Kidney (tissue), 11 donors: Measurements from ENCODE around the gene ZNG1C. TPM values are rescaled to one million over a fixed set of nuclear protein-coding genes. Genes with fewer than 3 reads are reported as not detected.
A peak's percentile ranks its signal among the peaks of the same experiment; 100 is the strongest.
"Not testable (repeated sequence)": the region's sequence is repeated elsewhere in the genome, so short reads cannot be mapped to it uniquely, and the experiment has no call there.

Source experiments
- DNase-seq, 5 donors: peaks; one replicate each; pipeline ENCODE4 v3.0.0-alpha.2; 2013 to 2020
- FAIRE-seq: peaks from 2 replicates; lab custom pipeline; 2012; peaks lifted over from hg19 to GRCh38; lab: Jason Lieb, UNC
- H3K27ac ChIP-seq, 2 donors: one replicate each; pipeline ENCODE4 v1.7.0; 2013; ENCODE audit warnings: low read depth in 2 of 2, low read length in 2 of 2, inconsistent platforms in 1 of 2
- H3K27me3 ChIP-seq: one replicate; pipeline ENCODE4 v1.7.1; 2013; ENCODE audit warnings: low read length, inconsistent platforms; ENCODE audit not compliant: control insufficient read depth, insufficient read depth
- H3K36me3 ChIP-seq, 3 donors: one replicate each; pipeline versions ENCODE4 v1.7.0 to v1.7.1; 2013; ENCODE audit warnings: low read length in 3 of 3, control low read depth in 1 of 3, inconsistent platforms in 1 of 3; ENCODE audit not compliant: insufficient read depth in 3 of 3, control insufficient read depth in 2 of 3
- H3K4me1 ChIP-seq, 3 donors: one replicate each; pipeline versions ENCODE4 v1.7.0 to v1.7.1; 2013; ENCODE audit warnings: low read length in 3 of 3, inconsistent platforms in 1 of 3, low read depth in 1 of 3; ENCODE audit not compliant: control insufficient read depth in 2 of 3, insufficient read depth in 2 of 3
- H3K4me3 ChIP-seq, 3 donors: one replicate each; pipeline versions ENCODE4 v1.7.0 to v1.8.1; 2013; ENCODE audit warnings: low read length in 3 of 3, control low read depth in 1 of 3, inconsistent platforms in 1 of 3
- H3K9ac ChIP-seq, 3 donors: one replicate each; pipeline versions ENCODE4 v1.7.0 to v1.7.1; 2013; ENCODE audit warnings: low read length in 3 of 3, control low read depth in 1 of 3, inconsistent platforms in 1 of 3
- H3K9me3 ChIP-seq, 3 donors: one replicate each; pipeline versions ENCODE4 v1.7.0 to v1.7.1; 2013; ENCODE audit warnings: low read length in 3 of 3, control low read depth in 1 of 3, inconsistent platforms in 1 of 3; ENCODE audit not compliant: control insufficient read depth in 2 of 3, insufficient read depth in 1 of 3
- intact Hi-C: fragments of 100-400 bp; cut with DNase I; formaldehyde crosslinking; loops from one replicate; pipeline ENCODE4 v1.11.1; 2022
- polyA plus RNA-seq: library from polyadenylated mRNA; stranded (reverse); fragments of 350-450 nt; fragmentation: Illumina TruSeq; extraction: RNeasy Lipid Tissue Mini Kit (QIAGEN cat#74804); gene quantifications from one replicate; pipeline ENCODE4 v1.2.3, GENCODE V29; 2014; ENCODE audit warnings: low read depth, low replicate concordance; ENCODE audit not compliant: insufficient read depth
- total RNA-seq: library from RNA; stranded (reverse); fragmentation: NEBNext Ultra II Directional; extraction: Animal tissue kit (Norgen Biotek cat#: 25700); gene quantifications from one replicate; pipeline ENCODE4 v1.2.1, GENCODE V29; 2021
- donor health status: control.
- donor health status: control.
- donor health status: DM: yes; HTN: yes; CAD: no.
- donor health status: Normal renal cell carcinoma (clear cell type).

The ZNG1C gene
- total and polyA plus RNA-seq, 2 donors from 2014 or later, result 15.0 to 30.4 TPM

GRCh38 chr9:68305680-68306285 lies 64.0 kb downstream of the ZNG1C start:
- H3K27ac ChIP-seq, intact Hi-C loops, H3K4me1 ChIP-seq, H3K9me3 ChIP-seq, DNase-seq, H3K36me3 ChIP-seq, H3K27me3 ChIP-seq, H3K9ac ChIP-seq, H3K4me3 ChIP-seq, FAIRE-seq: not testable (repeated sequence)

GRCh38 chr9:68306391-68306964 lies 64.7 kb downstream of the ZNG1C start:
- H3K27me3 ChIP-seq, H3K36me3 ChIP-seq, H3K4me3 ChIP-seq, intact Hi-C loops, H3K9me3 ChIP-seq, FAIRE-seq, H3K9ac ChIP-seq, H3K4me1 ChIP-seq, H3K27ac ChIP-seq: not testable (repeated sequence)
- peak in 3 of 5 donors; percentile 4 to 35 (median 7) for DNase-seq

- H3K27ac ChIP-seq, intact Hi-C loops, H3K4me3 ChIP-seq, H3K9ac ChIP-seq, FAIRE-seq, H3K9me3 ChIP-seq, H3K36me3 ChIP-seq, H3K4me1 ChIP-seq, H3K27me3 ChIP-seq: not testable (repeated sequence)
- DNase-seq, result peak in 1 of 5 donors; percentile 50
Measured at GRCh38 chr9:68307127-68307526, 65.3 kb downstream of the ZNG1C start.

GRCh38 chr9:68307654-68308053 lies 65.9 kb downstream of the ZNG1C start:
- FAIRE-seq, H3K27me3 ChIP-seq, H3K36me3 ChIP-seq, H3K9ac ChIP-seq, H3K9me3 ChIP-seq, H3K27ac ChIP-seq, H3K4me1 ChIP-seq, H3K4me3 ChIP-seq, intact Hi-C loops: not testable (repeated sequence)
- peak in 1 of 5 donors; percentile 8 for DNase-seq

GRCh38 chr9:68311208-68311607 lies 69.4 kb downstream of the ZNG1C start:
- H3K27ac ChIP-seq, H3K27me3 ChIP-seq, intact Hi-C loops, H3K9me3 ChIP-seq, H3K9ac ChIP-seq, H3K36me3 ChIP-seq, DNase-seq, H3K4me1 ChIP-seq, H3K4me3 ChIP-seq, FAIRE-seq: not testable (repeated sequence)

GRCh38 chr9:68318209-68318608 lies 76.4 kb downstream of the ZNG1C start:
- H3K9ac ChIP-seq, H3K27ac ChIP-seq, H3K27me3 ChIP-seq, H3K36me3 ChIP-seq, H3K4me1 ChIP-seq, intact Hi-C loops, H3K9me3 ChIP-seq, H3K4me3 ChIP-seq, DNase-seq, FAIRE-seq: not testable (repeated sequence)

GRCh38 chr9:68323749-68324148 lies 82.0 kb downstream of the ZNG1C start:
- intact Hi-C loops, H3K4me1 ChIP-seq, H3K9ac ChIP-seq, FAIRE-seq, H3K36me3 ChIP-seq, H3K9me3 ChIP-seq, H3K27ac ChIP-seq, H3K4me3 ChIP-seq, H3K27me3 ChIP-seq: not testable (repeated sequence)
- DNase-seq, result peak in 1 of 5 donors; percentile 24

GRCh38 chr9:68324518-68324917 lies 82.7 kb downstream of the ZNG1C start:
- H3K9ac ChIP-seq, H3K9me3 ChIP-seq, FAIRE-seq, DNase-seq, H3K27ac ChIP-seq, H3K27me3 ChIP-seq, intact Hi-C loops, H3K36me3 ChIP-seq, H3K4me1 ChIP-seq, H3K4me3 ChIP-seq: not testable (repeated sequence)
